Sigmoid colon (tissue), 7 donors: ENCODE data around the gene CYB5A. TPM values are rescaled to one million over a fixed set of nuclear protein-coding genes. Genes with fewer than 3 reads are reported as not detected.

Source experiments
- DNase-seq: peaks from one replicate; pipeline ENCODE4 v3.0.0-alpha.2; 2019
- H3K27ac ChIP-seq, 4 donors: fragments of 200-600 bp; sonication (generic); one replicate each; pipeline ENCODE4 v1.5.1; 2016 to 2019; ENCODE audit warnings: mild to moderate bottlenecking in 1 of 4
- H3K27me3 ChIP-seq, 3 donors: fragments of 200-600 bp; sonication (generic); one replicate each; pipeline ENCODE4 v1.5.1; 2019; ENCODE audit warnings: mild to moderate bottlenecking in 1 of 3
- H3K36me3 ChIP-seq, 4 donors: fragments of 200-600 bp; sonication (generic); one replicate each; pipeline ENCODE4 v1.5.1; 2016 to 2019
- H3K4me1 ChIP-seq, 4 donors: fragments of 200-600 bp; sonication (generic); one replicate each; pipeline ENCODE4 v1.5.1; 2017 to 2019
- H3K4me3 ChIP-seq, 4 donors: fragments of 200-600 bp; sonication (generic); one replicate each; pipeline ENCODE4 v1.5.1; 2017 to 2019; ENCODE audit warnings: mild to moderate bottlenecking in 2 of 4, moderate library complexity in 1 of 4
- H3K9me3 ChIP-seq, 4 donors: fragments of 200-600 bp in 3 of 4; sonication (generic) in 3 of 4; one replicate each; pipeline versions ENCODE4 v1.5.1 to v1.6.1; 2013 to 2019
- CTCF ChIP-seq, 4 experiments: fragments of 450-650 bp in 3 of 4; fragments of 200-600 bp in 1 of 4; IDR thresholded peaks; one replicate each; pipeline ENCODE4 v1.5.1; 2016 to 2019; ENCODE audit warnings: antibody characterized with exemption in 4 of 4, mild to moderate bottlenecking in 3 of 4, moderate library complexity in 2 of 4
- EP300 ChIP-seq, 4 donors: sonication (generic); formaldehyde crosslinking; IDR thresholded peaks; one replicate each; pipeline ENCODE4 v1.6.1; 2017; ENCODE audit warnings: antibody characterized with exemption in 4 of 4
- POLR2A ChIP-seq, 2 donors: fragments of 450-650 bp; IDR thresholded peaks; one replicate each; pipeline ENCODE4 v1.6.1; 2016; ENCODE audit warnings: antibody characterized with exemption in 2 of 2, mild to moderate bottlenecking in 2 of 2, moderate library complexity in 2 of 2
- POLR2AphosphoS5 ChIP-seq, 4 donors: sonication (generic); formaldehyde crosslinking; IDR thresholded peaks; one replicate each; pipeline ENCODE4 v1.6.1; 2017; ENCODE audit warnings: antibody characterized with exemption in 4 of 4
- WGBS, 2 donors: extraction: QIAGEN DNeasy Blood & Tissue Kit; methylation state at CpG; one replicate each; pipeline ENCODE4 v1.1.7; 2013; 5-methylcytosine and 5-hydroxymethylcytosine counted together
- intact Hi-C: fragments of 100-400 bp; cut with DNase I; formaldehyde crosslinking; loops from one replicate; pipeline ENCODE4 v1.15.1; 2023
- polyA plus RNA-seq, 3 donors: library from polyadenylated mRNA; stranded (reverse); fragments of 200-250 nt; gene quantifications; one replicate each; pipeline ENCODE4 v1.2.3, GENCODE V29; 2013
- total RNA-seq, 4 donors: library from RNA; depleted of rRNA; stranded (reverse); fragments of >200 nt; gene quantifications; one replicate each; pipeline ENCODE4 v1.1.0, GENCODE V29; 2016
- donor health status: healthy with polysubstance abuse.
- donor health status: Bipolar disorder and iron deficiency.
- donor health status: healthy.

CYB5A gene
- total and polyA plus RNA-seq, 7 donors = 137 to 533 (median 164) TPM

GRCh38 chr18:74326231-74326630 is 34.5 kb upstream of the CYB5A start:
- H3K9me3 ChIP-seq = no peaks in the 10 kb centered on the region
- H3K36me3 ChIP-seq = no peaks in the 10 kb centered on the region
- H3K4me3 ChIP-seq = no peak overlapping the region
- 42 to 85% methylated on average over 2 of the region's 2 CpGs for WGBS, 2 donors
- no peaks in the 10 kb centered on the region for H3K27me3 ChIP-seq
- no peaks in the 10 kb centered on the region for H3K4me1 ChIP-seq
- DNase-seq = no peak
- intact Hi-C loops = no loop called here
- TF ChIP-seq POLR2AphosphoS5 (IDR thresholded peaks at IDR 0.05) = no peak
- TF ChIP-seq CTCF (IDR thresholded peaks at IDR 0.05) = no peak
- TF ChIP-seq EP300 (IDR thresholded peaks at IDR 0.05) = no peak
- H3K27ac ChIP-seq = no peak overlapping the region

GRCh38 chr18:74316257-74317170 is 24.8 kb upstream of the CYB5A start:
- 90% methylated on average over 29 of the region's 29 CpGs for WGBS, 2 donors
- peak overlapping the region in 3 of 4 donors; percentile 12 to 41 (median 13) for H3K27ac ChIP-seq
- no peak for DNase-seq
- H3K4me3 ChIP-seq = no peak overlapping the region
- TF ChIP-seq CTCF (IDR thresholded peaks at IDR 0.05) = no peak
- TF ChIP-seq EP300 (IDR thresholded peaks at IDR 0.05) = no peak
- TF ChIP-seq POLR2A (IDR thresholded peaks at IDR 0.05) = no peak
- TF ChIP-seq POLR2AphosphoS5 (IDR thresholded peaks at IDR 0.05) = no peak
- H3K4me1 ChIP-seq = peaks cover 0 to 23% (median 16%) of the 10 kb centered on the region in 4 donors
- H3K36me3 ChIP-seq = no peaks in the 10 kb centered on the region
- no peaks in the 10 kb centered on the region for H3K27me3 ChIP-seq
- no peaks in the 10 kb centered on the region for H3K9me3 ChIP-seq
- intact Hi-C loops = no loop called here

DNA sequence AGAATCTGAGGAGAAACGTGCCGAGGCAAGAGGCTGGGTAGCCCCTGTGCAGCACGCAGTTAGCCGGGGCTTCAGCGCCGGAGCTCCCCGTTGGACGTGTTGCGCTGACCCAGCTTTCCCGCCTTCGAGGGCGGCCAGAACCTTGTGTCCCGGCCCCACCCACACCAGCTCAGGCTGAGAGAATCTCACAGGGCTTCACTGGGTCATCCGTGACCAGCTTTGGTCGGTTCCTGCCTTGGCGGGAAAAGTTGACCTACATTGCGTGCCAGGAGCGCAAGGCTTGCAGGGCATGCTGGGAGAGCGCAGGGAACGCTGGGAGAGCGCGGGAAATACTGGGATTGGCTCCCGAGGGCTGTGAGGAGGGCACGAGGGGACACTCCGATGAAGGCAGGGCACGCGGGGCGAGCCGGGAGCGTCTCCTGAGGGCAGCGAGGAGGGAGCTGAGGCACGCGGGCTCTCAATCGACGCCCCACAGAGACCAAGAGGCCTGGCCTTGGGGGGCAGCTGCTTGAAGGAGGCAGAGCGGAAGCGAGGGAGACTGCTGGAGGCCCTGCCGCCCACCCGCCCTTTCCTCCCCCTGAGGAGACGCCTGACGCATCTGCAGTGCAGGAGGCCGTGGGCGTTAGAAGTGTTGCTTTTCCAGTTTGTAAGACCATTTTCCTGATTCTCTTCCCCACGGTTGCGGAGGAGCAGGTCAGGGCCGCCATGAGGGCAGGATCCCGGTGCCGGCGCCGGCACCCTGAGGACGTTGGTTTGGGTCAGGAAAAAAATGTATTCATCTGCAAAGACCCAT is 23.9 kb upstream of the CYB5A start, which contains the start of gene C18orf63:
C18orf63 (plus strand) TSS at position 376 of the 793 bp plus-strand sequence. CDS start 2,027 bp downstream, outside the sequence.
- intact Hi-C loops = no loop called here
- no peaks in the 10 kb centered on the region for H3K9me3 ChIP-seq
- no peak for TF ChIP-seq CTCF (IDR thresholded peaks at IDR 0.05)
- TF ChIP-seq POLR2A (IDR thresholded peaks at IDR 0.05) = no peak
- no peak for TF ChIP-seq POLR2AphosphoS5 (IDR thresholded peaks at IDR 0.05)
- no peak for TF ChIP-seq EP300 (IDR thresholded peaks at IDR 0.05)
- H3K36me3 ChIP-seq = no peaks in the 10 kb centered on the region
- 94 to 96% methylated on average over 51 of the region's 51 CpGs for WGBS, 2 donors
- no peak for DNase-seq
- H3K4me3 ChIP-seq = no peak within 1 kb of the TSS
- peak within 1 kb of the TSS in 1 of 4 donors; percentile 41 for H3K27ac ChIP-seq
- H3K27me3 ChIP-seq = no peaks in the 10 kb centered on the region
- H3K4me1 ChIP-seq = peaks cover 0 to 23% (median 16%) of the 10 kb centered on the region in 4 donors

GRCh38 chr18:74314759-74315463 is 23.1 kb upstream of the CYB5A start:
- TF ChIP-seq POLR2A (IDR thresholded peaks at IDR 0.05) (no peak), POLR2AphosphoS5 (IDR thresholded peaks at IDR 0.05) (no peak), EP300 (IDR thresholded peaks at IDR 0.05) (no peak), CTCF (IDR thresholded peaks at IDR 0.05) (no peak)
- H3K27ac ChIP-seq = no peak overlapping the region
- no peak for DNase-seq
- H3K9me3 ChIP-seq = no peaks in the 10 kb centered on the region
- intact Hi-C loops = no loop called here
- H3K27me3 ChIP-seq = no peaks in the 10 kb centered on the region
- WGBS, 2 donors = 86 to 89% methylated on average over 22 of the region's 22 CpGs
- H3K36me3 ChIP-seq = no peaks in the 10 kb centered on the region
- H3K4me1 ChIP-seq = peaks cover 0 to 23% (median 16%) of the 10 kb centered on the region in 4 donors
- H3K4me3 ChIP-seq = no peak overlapping the region
